PC-3 (cell line): Measurements from ENCODE around the gene BRME1. TPM values are rescaled to one million over a fixed set of nuclear protein-coding genes. Genes with fewer than 3 reads are reported as not detected.

ENCODE experiments used
- ATAC-seq: fragments of 200-7000 bp; cut with Tn5 transposase; 2 replicates; pipeline ENCODE4 v1.9.1; 2020; ENCODE audit warnings: mild to moderate bottlenecking, moderate library complexity
- BruUV-seq: library from RNA; stranded (reverse); fragments of 400-500 nt; replicated peaks from 2 replicates; lab custom pipeline; 2021; lab: Mats Ljungman, UMichigan
- CTCF ChIA-PET: fragments of 300-600 bp; sonication (Branson Sonifier 250); formaldehyde crosslinking; loops from one replicate; lab custom pipeline; 2022; ENCODE audit warnings: antibody characterized with exemption; lab: Charles Lee
- POLR2A ChIA-PET: fragments of 300-600 bp; sonication (Branson Sonifier 250); formaldehyde crosslinking; loops from one replicate; lab custom pipeline; 2022; ENCODE audit warnings: antibody characterized with exemption; ENCODE audit not compliant: unreplicated experiment; lab: Charles Lee
- DNase-seq: peaks from one replicate; pipeline ENCODE4 v3.0.0-alpha.2; 2015
- H2AFZ ChIP-seq: fragments of 300-600 bp; sonication (generic); 2 replicates; pipeline ENCODE4 v1.6.0; 2016; ENCODE audit warnings: antibody characterized with exemption, low read length
- H3F3A ChIP-seq: fragments of 300-600 bp; sonication (generic); one replicate; pipeline ENCODE4 v1.6.0; 2017; ENCODE audit warnings: antibody characterized with exemption, low read length, control low read depth, mild to moderate bottlenecking; ENCODE audit not compliant: unreplicated experiment
- H3K27ac ChIP-seq: fragments of 300-600 bp; sonication (generic); 2 replicates; pipeline ENCODE4 v1.5.1; 2016; ENCODE audit warnings: mild to moderate bottlenecking, low read length
- H3K27me3 ChIP-seq: fragments of 300-600 bp; sonication (generic); 2 replicates; pipeline ENCODE4 v1.6.1; 2016; ENCODE audit warnings: low read length, mixed read lengths
- H3K36me3 ChIP-seq: fragments of 300-600 bp; sonication (generic); 2 replicates; pipeline ENCODE4 v1.6.1; 2016; ENCODE audit warnings: low read depth, mixed run types, low read length, mixed read lengths
- H3K4me1 ChIP-seq: fragments of 300-600 bp; sonication (generic); 2 replicates; pipeline ENCODE4 v1.5.1; 2016; ENCODE audit warnings: low read length; ENCODE audit not compliant: insufficient read depth
- H3K4me2 ChIP-seq: fragments of 300-600 bp; sonication (generic); 2 replicates; pipeline ENCODE4 v1.6.0; 2016; ENCODE audit warnings: low read length
- H3K4me3 ChIP-seq: fragments of 300-600 bp; sonication (generic); 2 replicates; pipeline ENCODE4 v1.5.1; 2016; ENCODE audit warnings: mild to moderate bottlenecking, low read length, mixed read lengths
- H3K79me2 ChIP-seq: fragments of 300-600 bp; sonication (generic); 2 replicates; pipeline ENCODE4 v1.6.1; 2017; ENCODE audit warnings: low read length, mixed read lengths
- H3K9ac ChIP-seq: fragments of 300-600 bp; sonication (generic); 2 replicates; pipeline ENCODE4 v1.6.0; 2016; ENCODE audit warnings: mild to moderate bottlenecking, low read length
- H3K9me2 ChIP-seq: fragments of 300-600 bp; sonication (generic); replicated peaks from 2 replicates; pipeline ENCODE4 v1.6.1; 2016; ENCODE audit warnings: mixed run types, low read length, mixed read lengths
- H3K9me3 ChIP-seq: fragments of 300-600 bp; sonication (generic); 2 replicates; pipeline ENCODE4 v1.6.1; 2016; ENCODE audit warnings: low read length, mixed read lengths
- H4K20me1 ChIP-seq: fragments of 300-600 bp; sonication (generic); 2 replicates; pipeline ENCODE4 v1.6.1; 2016; ENCODE audit warnings: low read length, mixed read lengths
- CTCF ChIP-seq: fragments of 300-600 bp; sonication (generic); conservative IDR thresholded peaks from 2 replicates; pipeline ENCODE4 v1.5.1; 2017; ENCODE audit warnings: antibody characterized with exemption, low read depth, mild to moderate bottlenecking, low read length
- EZH2 ChIP-seq: fragments of 300-600 bp; sonication (generic); IDR thresholded peaks from one replicate; pipeline ENCODE4 v1.6.1; 2017; ENCODE audit warnings: antibody characterized with exemption, mild to moderate bottlenecking, low read length; ENCODE audit not compliant: unreplicated experiment
- EZH2phosphoT487 ChIP-seq: fragments of 300-600 bp; sonication (generic); IDR thresholded peaks from 2 replicates; pipeline ENCODE4 v1.6.1; 2018; ENCODE audit warnings: mild to moderate bottlenecking, antibody characterized with exemption, low read length, borderline replicate concordance
- intact Hi-C: fragments of 100-400 bp; cut with micrococcal nuclease; formaldehyde crosslinking; loops from 2 replicates; pipeline ENCODE4 v1.9.0; 2023
- total RNA-seq: library from RNA; depleted of rRNA; stranded (reverse); fragments of >200 nt; gene quantifications from 2 replicates; pipeline ENCODE4 v1.2.3, GENCODE V29; 2014

BRME1 gene
- total RNA-seq, 1 experiment from 2014 or later: 6.0 TPM

GRCh38 chr19:13865571-13866462 lies 40.1 kb downstream of the BRME1 start:
- CTCF ChIA-PET: interaction anchor here (0.5 to 0.7 kb wide), 4 partner anchors 18 to 269 kb away, joined by 3 to 10 read pairs (median 6); partner anchors contain the start of gene IL27RA
- Histone ChIP-seq H3K36me3 (no peaks in the 10 kb centered on the region), H3K9me3 (no peaks in the 10 kb centered on the region), H3K27ac (no peak overlapping the region), H4K20me1 (no peaks in the 10 kb centered on the region), H3K4me2 (peak overlapping the region; percentile 100), H3K9me2 (no peaks in the 10 kb centered on the region), H3K27me3 (no peaks in the 10 kb centered on the region), H3K4me1 (peaks cover 9% of the 10 kb centered on the region), H3K9ac (peak overlapping the region; percentile 65), H3K79me2 (no peaks in the 10 kb centered on the region), H2AFZ (peak overlapping the region; percentile 86), H3K4me3 (peak overlapping the region; percentile 89), H3F3A (peaks cover 4% of the 10 kb centered on the region)
- DNase-seq (no peak), ATAC-seq (peak; percentile 2; the same call in 1 of the 2 replicates)
- TF ChIP-seq EZH2phosphoT487: no peak
- no peak for TF ChIP-seq CTCF
- TF ChIP-seq EZH2: no peak
- no TSS peak for BruUV-seq
- POLR2A ChIA-PET: no interaction called here
- intact Hi-C loops: no loop called here

- Histone ChIP-seq H3K9me3 (no peaks in the 10 kb centered on the region), H3K79me2 (no peaks in the 10 kb centered on the region), H2AFZ (peak overlapping the region; percentile 86; the same call in 1 of the 2 replicates), H3K4me1 (peaks cover 9% of the 10 kb centered on the region), H3K27me3 (no peaks in the 10 kb centered on the region), H3K36me3 (no peaks in the 10 kb centered on the region), H3F3A (peaks cover 4% of the 10 kb centered on the region), H3K4me3 (peak overlapping the region; percentile 89), H4K20me1 (no peaks in the 10 kb centered on the region), H3K9ac (no peak overlapping the region), H3K4me2 (peak overlapping the region; percentile 100), H3K9me2 (no peaks in the 10 kb centered on the region), H3K27ac (no peak overlapping the region)
- CTCF ChIA-PET: interaction anchor here (0.6 to 0.7 kb wide), 3 partner anchors 18 to 270 kb away, joined by 3 to 10 read pairs (median 8); no protein-coding TSS in a partner anchor
- DNase-seq (no peak), ATAC-seq (no peak)
- BruUV-seq: no TSS peak
- POLR2A ChIA-PET: no interaction called here
- intact Hi-C loops: loop anchor here (5.0 kb wide), 1 partner anchor 38 kb away; no protein-coding TSS in a partner anchor
- TF ChIP-seq EZH2phosphoT487: no peak
Measured at GRCh38 chr19:13864667-13865570, 41.0 kb downstream of the BRME1 start.

GRCh38 chr19:13864046-13864666 lies 41.8 kb downstream of the BRME1 start:
- Histone ChIP-seq H3K27ac (no peak overlapping the region), H3K27me3 (no peaks in the 10 kb centered on the region), H3K36me3 (no peaks in the 10 kb centered on the region), H3F3A (peaks cover 4% of the 10 kb centered on the region), H3K9me2 (no peaks in the 10 kb centered on the region), H2AFZ (peak overlapping the region; percentile 62; the same call in 1 of the 2 replicates), H3K79me2 (no peaks in the 10 kb centered on the region), H3K4me2 (peak overlapping the region; percentile 78), H3K9ac (no peak overlapping the region), H3K9me3 (no peaks in the 10 kb centered on the region), H4K20me1 (no peaks in the 10 kb centered on the region), H3K4me1 (peaks cover 9% of the 10 kb centered on the region), H3K4me3 (peak overlapping the region; percentile 59; the same call in 1 of the 2 replicates)
- ChIA-PET CTCF (no interaction called here), POLR2A (no interaction called here)
- DNase-seq (no peak), ATAC-seq (no peak)
- no TSS peak for BruUV-seq
- intact Hi-C loops: loop anchor here (5.0 kb wide), 1 partner anchor 37 kb away; no protein-coding TSS in a partner anchor
- TF ChIP-seq EZH2phosphoT487 (no peak), CTCF (no peak), EZH2 (no peak)
